Pons (tissue), 1 donor: ENCODE results near the gene GRIA3.
A peak's percentile ranks its signal among the peaks of the same experiment; 100 is the strongest.
"Not testable (repeated sequence)": the region's sequence is repeated elsewhere in the genome, so short reads cannot be mapped to it uniquely, and the experiment has no call there.

Source experiments
- DNase-seq: peaks from one replicate; pipeline ENCODE4 v3.0.0-alpha.2; 2016; ENCODE audit warnings: low spot score

GRIA3 gene

DNA sequence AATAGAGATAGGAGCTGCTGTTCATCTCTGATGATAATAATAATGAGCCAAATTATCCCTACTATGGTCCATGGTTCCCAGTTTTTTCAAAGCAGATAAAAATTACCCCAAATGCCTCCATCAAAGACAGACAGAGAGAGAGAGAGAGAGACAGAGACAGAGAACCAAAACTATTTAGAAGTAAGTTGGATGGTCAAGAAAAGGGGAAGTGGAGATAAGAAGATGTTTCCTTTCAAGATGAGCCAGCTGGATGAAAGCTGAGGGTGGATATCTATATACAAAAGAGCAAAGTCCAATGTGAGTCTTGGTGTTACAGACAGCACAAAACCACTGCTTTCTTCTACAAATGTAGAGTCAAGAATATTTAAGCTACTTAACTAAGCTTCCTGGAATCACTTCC, 173.9 kb downstream of the GRIA3 start:
- no peak for DNase-seq

DNA sequence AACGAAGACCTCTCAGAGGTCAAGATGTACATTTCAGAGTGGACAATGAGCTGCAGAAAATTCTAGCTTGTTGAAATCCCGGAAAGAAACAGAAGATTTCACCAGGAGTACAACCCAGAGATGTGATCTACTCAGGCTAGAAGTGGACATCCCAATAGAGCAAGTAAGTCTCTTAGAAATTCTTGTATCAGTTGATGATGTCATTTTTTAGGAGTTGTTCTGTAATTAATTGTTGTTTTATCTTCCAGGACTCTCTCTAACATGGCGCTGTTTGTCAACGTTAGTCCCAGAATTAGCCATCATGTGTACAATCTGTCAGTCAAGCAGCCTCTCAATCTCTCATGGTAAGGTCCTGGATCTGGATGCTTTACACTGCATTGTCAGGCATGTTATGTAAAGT, 174.4 kb downstream of the GRIA3 start:
- no peak for DNase-seq

DNA sequence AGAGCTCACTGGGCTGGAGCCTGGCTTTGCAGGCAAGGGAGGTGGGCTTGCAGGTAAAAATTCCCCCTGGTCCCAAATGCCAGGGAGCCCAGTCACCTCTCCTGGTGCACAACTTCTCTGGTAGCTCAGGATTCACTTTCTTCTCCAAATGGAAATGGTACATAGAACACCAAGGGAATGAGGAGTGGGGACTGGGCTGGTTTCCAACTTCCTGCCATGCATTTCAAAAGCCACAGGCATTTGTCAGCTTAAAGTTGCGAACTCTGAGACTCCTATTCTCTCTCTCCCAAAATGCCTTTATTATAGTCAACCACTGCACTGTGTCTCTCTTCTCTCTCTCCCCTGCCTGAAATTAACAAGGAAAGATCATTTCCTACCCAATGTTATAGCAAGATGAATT, 177.3 kb downstream of the GRIA3 start:
- DNase-seq = no peak

DNA sequence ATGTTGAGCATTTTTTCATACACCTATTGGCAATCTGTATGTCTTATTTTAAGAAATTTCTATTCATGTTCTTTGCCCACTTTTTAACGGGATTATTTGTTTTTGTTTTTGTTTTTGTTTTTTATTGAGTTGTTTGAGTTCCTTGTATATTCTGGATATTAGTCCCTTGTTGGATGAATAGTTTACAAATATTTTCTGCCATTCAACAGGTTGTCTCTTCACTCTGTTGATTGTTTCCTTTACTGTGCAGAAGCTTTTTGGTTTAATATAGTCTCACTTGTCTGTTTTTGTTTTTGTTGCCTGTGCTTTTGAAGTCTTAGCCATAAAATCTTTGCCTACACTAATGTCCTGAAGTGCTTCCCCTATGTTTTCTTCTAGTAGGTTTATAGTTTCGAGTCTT, 202.1 kb downstream of the GRIA3 start:
- DNase-seq = not testable (repeated sequence)

DNA sequence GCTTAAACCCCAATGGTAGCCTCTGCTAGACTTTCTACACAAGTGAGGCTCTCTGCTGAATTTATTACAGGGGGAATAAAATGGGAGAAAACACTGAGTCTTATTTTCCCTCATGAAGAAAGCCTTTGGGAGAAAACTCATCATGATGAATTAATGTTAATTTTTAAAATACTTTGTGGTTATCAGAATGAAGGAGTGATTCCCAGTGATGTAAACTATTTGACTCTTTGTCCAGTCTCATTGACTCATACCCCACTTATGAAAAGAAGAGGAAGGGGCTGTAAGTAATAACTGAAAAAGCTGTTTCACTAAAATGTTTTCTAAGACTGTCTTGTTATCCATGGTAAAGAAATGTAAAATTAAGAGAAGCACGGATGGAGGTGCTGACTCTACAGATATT, 208.8 kb downstream of the GRIA3 start:
- no peak for DNase-seq

DNA sequence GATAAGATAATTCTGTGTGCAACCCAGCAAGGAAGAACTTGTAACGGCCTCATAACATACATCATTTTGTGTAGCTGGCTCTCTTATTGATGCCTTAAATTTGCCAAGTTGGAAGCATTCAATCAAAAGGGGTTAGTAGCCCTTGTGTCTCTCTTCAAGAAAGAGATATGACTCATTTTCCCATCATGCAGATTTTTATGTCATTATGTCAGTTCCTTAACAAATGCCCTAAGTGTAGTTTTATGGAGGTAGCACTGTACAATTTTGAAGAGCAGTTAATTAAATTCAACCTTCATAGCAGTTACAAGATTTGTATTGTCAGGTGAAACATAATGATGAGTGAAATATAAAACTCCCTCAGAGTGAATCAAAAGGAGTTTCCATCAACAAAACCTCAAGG, 215.6 kb downstream of the GRIA3 start:
- no peak for DNase-seq

DNA sequence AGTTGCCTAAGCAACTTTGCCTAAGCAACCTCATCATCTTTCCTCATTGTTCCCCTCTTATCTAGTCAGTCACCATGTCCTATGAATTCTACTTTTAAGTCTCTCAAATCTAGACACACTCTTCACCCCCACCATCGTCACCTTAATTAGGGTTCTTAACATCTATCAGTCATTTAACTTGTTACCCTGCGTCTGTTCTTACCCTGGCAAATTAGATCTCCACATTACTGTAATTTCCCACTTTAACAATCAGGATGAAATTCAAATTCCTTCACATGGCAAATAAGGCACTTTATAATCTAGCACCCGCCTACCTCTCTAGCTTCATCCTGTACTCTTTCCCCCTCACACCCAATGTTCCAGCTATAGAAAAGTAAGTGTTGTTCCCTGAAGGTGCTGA, 221.2 kb downstream of the GRIA3 start:
- no peak for DNase-seq

DNA sequence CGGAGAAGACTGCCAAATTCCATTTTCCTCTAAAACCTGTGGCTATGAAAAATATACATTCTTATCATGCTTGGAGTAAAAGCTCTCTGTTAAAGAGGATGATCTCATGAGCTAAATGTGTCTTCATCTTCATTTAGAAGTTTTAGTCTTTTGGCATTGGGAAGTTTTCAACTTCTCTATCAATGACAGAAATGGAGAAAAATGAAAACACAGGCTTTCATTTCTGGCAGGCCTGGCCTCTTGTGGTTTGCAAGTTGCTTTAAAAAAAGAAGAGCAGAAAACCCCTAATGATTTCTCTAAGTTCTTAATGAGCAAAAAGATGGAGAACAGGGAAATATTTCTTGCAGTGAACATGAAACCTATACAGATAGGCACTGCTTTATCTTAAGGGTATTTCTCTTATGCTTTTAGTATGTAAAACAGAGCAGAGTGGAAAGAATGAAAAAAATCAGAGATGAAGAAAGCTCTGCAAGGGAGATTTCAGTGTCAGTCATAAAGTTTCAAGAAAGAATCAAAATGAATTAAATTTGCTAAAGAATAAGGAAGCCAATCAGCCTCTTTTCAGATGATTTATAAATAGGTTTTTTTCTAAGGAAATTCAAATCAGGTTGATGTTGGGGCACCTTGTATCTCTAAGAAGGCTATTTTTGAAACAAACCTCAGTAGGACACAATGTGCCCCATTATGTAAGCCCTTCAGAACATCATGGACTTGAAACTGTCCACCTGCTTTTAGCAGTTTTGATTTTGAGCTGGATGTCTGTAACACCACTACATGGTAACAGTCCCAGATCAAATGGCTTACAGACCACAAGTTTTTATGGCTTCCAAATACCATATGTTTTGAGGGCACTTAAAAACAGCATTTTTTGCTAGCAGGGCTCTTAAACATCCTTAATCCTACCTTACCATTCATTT, 225.0 kb downstream of the GRIA3 start:
- no peak for DNase-seq

DNA sequence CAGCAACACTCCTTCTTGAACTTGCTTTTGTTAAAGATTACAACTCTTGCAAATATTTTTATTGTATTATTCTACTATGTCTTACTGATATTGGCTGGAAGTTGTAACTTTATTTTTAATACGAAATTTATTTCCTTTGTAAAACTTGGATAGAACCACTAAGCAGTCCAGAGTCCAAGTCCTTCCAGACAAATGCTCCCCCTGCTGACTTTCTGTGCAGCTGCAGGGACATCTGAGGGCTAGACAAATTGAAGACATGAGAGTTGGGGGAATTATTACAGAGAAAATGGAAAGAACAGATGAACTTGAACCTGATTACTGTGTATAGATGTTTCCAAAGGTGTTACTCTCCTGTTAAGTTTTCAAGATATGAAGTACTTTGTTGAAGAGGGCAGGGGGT, 238.8 kb downstream of the GRIA3 start:
- DNase-seq = peak; percentile 55

DNA sequence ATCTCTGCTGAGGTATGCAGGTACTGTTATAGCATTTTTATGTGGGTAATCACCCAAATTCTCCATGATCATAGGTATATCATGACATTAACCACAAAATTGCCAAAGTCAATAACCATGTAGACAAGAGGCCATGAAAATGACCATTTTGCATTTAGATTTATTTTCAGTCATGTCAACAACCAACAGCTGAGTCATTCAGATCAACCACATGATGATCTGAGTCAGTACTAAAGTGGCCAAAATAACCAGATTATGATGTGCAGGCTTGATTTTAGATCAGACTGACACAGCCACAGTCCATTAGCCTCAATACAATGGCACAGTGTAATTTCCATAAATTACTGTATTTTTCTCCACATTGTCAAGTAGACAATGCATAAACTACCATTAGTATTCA, 240.5 kb downstream of the GRIA3 start:
- DNase-seq = no peak

DNA sequence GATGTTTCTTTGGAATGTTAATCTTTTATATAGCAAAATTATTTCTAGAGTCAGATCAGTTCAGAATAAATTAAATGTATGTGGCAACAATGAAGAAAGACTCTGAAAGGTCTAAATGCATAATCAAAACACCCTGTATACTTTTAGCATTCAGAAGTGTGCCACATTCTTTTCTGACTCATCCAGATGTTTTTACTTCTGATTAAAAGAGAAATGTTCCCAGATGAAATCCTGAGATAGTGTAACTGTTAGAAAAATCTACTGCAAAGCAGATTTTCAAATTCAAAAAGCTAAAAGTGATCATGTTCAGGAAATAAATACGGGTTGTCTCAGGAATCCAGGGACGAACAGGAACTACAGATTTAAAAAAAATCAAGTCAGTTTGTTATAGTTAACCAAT, 241.4 kb downstream of the GRIA3 start:
- DNase-seq = no peak

DNA sequence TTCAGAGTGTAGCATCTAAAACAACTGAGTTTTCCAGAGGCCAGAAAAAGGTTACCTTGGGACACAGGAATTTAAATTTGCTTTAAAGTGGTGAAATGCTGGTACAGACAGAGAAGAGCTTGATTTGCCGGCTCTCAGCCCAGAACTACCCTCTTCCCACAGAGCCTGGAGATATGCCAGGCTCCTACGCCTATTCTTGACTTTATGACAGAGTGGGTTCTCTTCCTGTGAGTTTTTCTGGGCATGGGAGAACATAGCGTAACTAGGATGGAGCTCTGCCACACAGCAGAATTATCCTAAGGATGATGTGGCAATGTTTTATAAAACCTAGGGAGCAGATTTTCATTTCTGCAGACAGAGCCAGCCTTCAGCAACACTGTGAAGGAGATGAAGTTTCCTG, 241.8 kb downstream of the GRIA3 start:
- DNase-seq = peak; percentile 31

DNA sequence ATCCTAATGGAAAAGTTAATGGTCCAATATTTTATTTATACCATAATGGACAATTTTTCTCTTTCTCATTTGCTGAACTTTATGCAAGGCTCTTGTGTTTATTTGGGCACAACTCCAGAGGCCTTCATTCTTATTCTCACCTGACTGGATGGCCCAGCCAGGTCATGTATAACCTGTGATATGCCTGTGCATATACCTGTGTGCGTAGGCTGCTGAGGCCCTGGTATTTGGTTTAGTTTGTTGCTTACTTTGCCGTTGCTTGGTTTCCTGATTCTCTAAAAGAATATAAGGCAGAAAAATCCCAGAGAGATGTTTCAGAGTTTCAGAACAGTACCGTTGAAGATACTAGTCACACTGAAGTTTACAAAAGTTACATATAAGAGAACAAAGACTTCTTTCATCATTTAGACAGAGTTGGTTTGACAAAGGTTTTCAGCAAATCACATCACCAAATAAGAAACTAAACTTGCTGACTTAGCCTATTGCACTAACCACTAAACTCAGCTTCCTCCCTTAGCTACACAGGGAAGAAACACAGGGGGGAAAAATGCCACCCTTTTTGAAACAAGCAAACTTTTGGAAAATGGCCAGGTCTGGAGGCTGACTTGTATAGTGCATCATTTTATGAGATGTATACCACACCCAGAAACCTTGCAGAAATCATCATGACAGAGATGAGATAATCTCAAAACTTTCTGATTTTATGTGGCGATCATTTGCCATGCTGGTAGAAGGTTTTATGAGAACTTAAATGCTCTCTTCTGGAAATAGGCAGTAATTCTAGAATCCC, 248.5 kb downstream of the GRIA3 start:
- DNase-seq = no peak

DNA sequence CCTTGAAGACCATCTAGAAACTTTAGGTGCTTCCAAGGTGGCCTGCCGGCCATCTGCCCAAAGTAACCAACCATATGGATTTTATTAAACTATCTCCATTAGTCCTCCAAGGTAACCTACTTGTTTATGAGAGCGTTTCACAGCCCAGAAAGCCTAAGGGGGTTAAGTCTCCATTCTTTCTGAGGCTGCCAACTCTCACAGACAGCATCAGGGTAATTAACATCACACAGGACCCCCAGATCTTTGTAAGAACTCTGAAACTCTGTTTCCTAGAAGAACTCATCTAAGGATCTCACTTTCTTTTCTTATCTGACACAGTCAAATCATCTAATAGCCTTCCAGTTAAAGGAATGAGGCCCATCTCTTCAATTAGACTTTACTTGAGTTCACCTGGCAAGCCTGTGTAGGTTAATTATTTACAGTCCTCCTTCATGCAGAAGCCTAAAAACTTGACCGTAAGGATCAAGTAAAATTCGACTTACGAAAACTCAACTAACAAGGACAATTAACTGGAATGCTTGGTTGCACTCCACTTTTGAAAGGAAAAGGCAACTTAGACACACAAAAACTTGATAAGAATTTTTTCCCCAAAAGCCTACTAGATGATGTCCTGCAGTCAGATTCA, 252.5 kb downstream of the GRIA3 start:
- DNase-seq = no peak

DNA sequence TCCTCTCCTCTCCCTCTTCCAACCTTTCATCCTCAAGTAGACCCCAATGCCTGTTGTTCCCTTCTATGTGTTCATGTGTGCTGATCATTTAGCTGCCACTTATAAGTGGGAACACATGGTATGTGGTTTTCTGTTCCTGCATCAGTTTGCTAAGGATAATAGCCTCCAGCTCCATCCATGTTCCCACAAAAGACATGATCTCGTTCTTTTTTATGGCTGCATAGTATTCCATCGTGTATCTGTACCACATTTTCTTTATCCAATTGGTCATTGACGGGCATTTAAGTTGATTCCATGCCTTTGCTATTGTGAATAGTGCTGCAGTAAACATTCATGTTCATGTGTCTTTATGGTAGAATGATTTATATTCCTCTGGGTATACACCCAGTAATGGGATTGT, 255.8 kb downstream of the GRIA3 start:
- DNase-seq = not testable (repeated sequence)

DNA sequence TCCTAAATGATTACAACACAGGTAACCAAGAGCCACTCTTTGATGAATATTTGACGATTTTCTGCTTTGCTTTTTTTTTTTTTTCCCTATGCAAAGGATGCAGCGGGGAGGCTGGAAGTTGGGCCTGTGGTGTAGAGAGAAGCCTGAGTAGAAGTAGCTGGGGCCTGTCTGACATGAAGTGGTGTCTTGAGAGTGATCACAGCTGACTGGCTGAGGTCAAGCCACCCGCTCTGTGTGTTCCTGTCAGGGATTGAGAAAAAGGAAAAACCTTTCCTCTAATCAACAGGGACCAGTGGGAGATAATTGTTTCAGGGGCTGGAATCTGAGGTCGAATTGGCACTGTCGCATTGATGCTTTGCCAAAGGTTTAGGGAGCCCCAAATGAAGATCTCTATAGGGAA, 258.7 kb downstream of the GRIA3 start:
- no peak for DNase-seq

DNA sequence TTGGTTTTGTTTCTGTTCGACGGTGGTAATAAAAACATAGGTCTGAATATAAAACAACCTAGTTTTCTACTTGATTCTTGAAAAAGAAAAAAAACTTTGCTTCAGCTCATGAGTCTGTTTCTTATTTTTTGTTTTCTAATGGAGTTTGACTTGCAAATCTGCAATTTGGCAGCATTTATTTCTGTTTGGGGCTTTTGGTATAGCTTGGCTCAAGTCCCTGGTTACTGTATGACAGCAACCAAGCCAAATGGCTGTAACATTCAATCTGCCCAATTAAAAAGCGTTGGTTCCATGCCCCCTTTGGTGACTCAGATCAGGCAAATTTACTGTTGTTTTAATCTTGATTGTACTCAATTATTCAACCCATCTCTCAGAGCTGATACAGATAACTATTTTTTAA, 263.4 kb downstream of the GRIA3 start:
- no peak for DNase-seq

DNA sequence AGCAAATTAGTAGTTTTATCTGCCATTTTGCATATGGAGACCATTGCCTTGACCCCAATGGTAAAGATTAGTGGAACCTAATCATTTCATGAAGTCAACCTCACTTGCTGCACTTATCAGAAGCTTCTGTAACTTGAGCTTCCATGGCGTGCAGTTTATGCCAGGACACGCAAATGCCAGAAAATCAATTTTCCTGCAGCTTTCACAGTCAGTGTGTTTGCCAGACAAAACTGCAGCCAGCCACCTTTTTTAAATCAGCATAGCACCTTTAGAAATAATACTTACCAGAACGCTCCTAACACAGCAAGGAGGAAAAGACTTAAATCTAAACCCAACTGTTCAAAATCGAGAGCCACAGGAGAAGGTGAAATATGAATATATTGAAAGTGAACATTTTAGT, 265.3 kb downstream of the GRIA3 start:
- DNase-seq = no peak

DNA sequence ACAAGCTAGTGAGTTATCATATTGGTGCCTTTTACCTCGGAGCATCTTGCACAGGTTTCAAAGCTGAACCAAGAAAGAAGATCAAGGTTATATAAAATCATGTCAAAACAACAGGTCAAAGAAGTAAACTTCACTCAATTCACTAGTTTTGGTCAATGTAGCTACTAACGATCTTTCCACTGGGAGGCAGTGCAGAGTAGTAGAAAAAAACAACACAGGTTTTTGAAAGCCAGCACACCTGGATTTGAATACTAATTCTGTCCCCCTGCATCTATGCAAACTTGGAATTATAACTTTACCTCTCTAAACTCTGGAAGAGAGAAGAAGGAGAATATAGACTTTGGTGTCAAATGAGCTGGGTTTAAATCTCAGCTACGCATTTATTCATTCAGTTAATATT, 266.1 kb downstream of the GRIA3 start:
- no peak for DNase-seq

DNA sequence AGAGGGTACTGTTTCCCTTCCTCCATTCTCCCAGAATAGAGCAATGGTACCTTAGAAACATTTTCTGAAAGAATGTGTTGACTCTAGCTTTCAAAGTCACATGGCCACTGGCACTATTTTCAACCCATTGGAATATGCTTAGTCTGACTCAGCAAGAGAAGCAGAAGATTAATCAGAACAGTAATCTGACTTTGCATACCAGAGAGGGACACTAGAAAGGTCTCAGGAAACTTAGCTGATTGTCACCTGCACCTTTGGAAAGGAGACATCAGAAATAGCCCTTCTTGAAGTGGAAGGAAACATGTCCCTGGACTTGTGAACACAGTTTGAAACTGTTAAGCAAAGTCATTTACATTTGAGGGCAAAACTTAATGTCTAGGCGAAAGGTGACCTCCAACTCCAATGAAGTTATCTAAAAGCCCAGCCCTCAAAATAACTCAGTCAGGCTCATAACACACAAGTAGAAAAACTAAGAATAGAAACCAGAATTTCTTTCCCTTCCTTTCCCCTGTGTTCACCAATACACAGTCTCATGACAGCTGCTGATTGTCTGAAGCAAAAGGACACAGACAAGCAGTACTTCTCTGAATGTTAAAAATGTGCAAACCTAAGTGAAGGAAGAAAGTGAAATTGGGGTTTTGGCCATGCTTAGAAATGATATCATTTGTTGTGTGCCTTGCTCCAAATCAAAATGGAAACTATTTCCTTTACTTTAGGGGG, 270.8 kb downstream of the GRIA3 start:
- DNase-seq = no peak

DNA sequence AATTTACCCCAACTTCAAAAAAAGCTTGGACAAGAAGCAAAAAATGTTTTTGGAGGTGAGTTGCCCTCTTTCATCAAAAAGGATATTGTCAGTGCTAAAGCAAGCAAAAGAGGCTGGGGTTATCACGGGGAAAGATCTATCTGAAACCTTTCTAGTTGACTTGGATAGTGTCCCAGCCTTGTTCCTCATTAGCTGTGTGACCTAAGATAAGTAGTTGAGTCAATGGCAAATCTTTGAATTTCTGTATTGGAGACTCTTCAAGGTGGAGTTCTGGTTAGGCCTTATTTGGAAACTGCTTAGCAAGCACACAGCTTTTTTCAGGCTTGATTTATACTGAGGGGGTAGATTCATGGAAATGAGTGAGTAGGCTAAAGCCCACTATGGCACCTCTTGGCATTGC, 271.6 kb downstream of the GRIA3 start:
- no peak for DNase-seq

DNA sequence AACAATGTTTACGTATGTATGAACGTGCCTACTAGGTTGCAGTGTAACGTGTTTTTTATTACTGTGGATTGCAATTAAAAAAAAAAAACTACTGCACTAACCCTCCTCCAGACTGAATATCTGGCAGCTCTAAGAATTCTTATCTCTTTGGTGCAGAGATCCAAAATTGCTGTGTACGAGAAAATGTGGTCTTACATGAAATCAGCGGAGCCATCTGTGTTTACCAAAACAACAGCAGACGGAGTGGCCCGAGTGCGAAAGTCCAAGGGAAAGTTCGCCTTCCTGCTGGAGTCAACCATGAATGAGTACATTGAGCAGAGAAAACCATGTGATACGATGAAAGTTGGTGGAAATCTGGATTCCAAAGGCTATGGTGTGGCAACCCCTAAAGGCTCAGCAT, 280.6 kb downstream of the GRIA3 start:
- no peak for DNase-seq
